HPDE6-E6E7 (cell line): ENCODE results near the gene EHD3.

Experiments
- DNase-seq: peaks from one replicate; pipeline ENCODE4 v3.0.0; 2011; ENCODE audit warnings: missing footprints; ENCODE audit errors: extremely low spot score

Gene EHD3

GRCh38 chr2:31235504-31235902 lies 1.6 kb downstream of the EHD3 start:
- no peak for DNase-seq

GRCh38 chr2:31236433-31237205 lies 2.7 kb downstream of the EHD3 start:
- no peak for DNase-seq

- no peak for DNase-seq
These were observed 3.5 kb downstream of the EHD3 start for GRCh38 chr2:31237348-31238017.

GRCh38 chr2:31238126-31238905 lies 4.4 kb downstream of the EHD3 start:
- DNase-seq: no peak

GRCh38 chr2:31238906-31239592 lies 5.1 kb downstream of the EHD3 start:
- no peak for DNase-seq

GRCh38 chr2:31239593-31240177 lies 5.7 kb downstream of the EHD3 start:
- no peak for DNase-seq

GRCh38 chr2:31240381-31241365 lies 6.7 kb downstream of the EHD3 start:
- DNase-seq: no peak

GRCh38 chr2:31241625-31242270 lies 7.8 kb downstream of the EHD3 start:
- DNase-seq: no peak

- no peak for DNase-seq
These were observed 9.1 kb downstream of the EHD3 start for GRCh38 chr2:31243053-31243452.

- DNase-seq: no peak
These were observed 10.1 kb downstream of the EHD3 start for GRCh38 chr2:31244101-31244500.

- no peak for DNase-seq
These were observed 12.4 kb downstream of the EHD3 start for GRCh38 chr2:31246184-31246852.

- DNase-seq: no peak
These were observed 13.8 kb downstream of the EHD3 start for GRCh38 chr2:31247711-31248110.

- no peak for DNase-seq
These were observed 14.2 kb downstream of the EHD3 start for GRCh38 chr2:31248139-31248538.

- DNase-seq: no peak
These were observed 15.2 kb downstream of the EHD3 start for GRCh38 chr2:31249009-31249690.

- DNase-seq: no peak
These were observed 17.1 kb downstream of the EHD3 start for GRCh38 chr2:31251018-31251417.

- no peak for DNase-seq
These were observed 17.9 kb downstream of the EHD3 start for GRCh38 chr2:31251851-31252250.

- peak; percentile 29 for DNase-seq
These were observed 19.6 kb downstream of the EHD3 start for GRCh38 chr2:31253356-31254131.
